ENCODE data around the gene NLRP6. TPM values are rescaled to one million over a fixed set of nuclear protein-coding genes. Genes with fewer than 3 reads are reported as not detected.
"Not testable (repeated sequence)": the region's sequence is repeated elsewhere in the genome, so short reads cannot be mapped to it uniquely, and the experiment has no call there.

NLRP6 gene
- polyA plus RNA-seq, 3 donors, result 0.10 to 0.51 (median 0.24) TPM

GRCh38 chr11:308740-309665 is 30.8 kb downstream of the NLRP6 start:
- DNase-seq; H3K9me3 Mint-ChIP-seq; H3K36me3 ChIP-seq (replicated peaks in 1 of 2; ENCODE audit: control insufficient read depth in 1 of 2, insufficient read depth in 2 of 2, low read length in 2 of 2); H4K20me1 ChIP-seq (ENCODE audit: insufficient read depth, low read length); H3K9me3 ChIP-seq (replicated peaks in 1 of 2; ENCODE audit: control insufficient read depth in 1 of 2, insufficient read depth in 1 of 2, low read length in 2 of 2); H2AFZ ChIP-seq (ENCODE audit: insufficient read depth, low read depth, low read length, poor library complexity, severe bottlenecking): not testable (repeated sequence)
- Histone ChIP-seq H3K79me2 (ENCODE audit: insufficient read depth, low read length) (peaks cover 15% of the 10 kb centered on the region), H3K4me1 (ENCODE audit: control insufficient read depth in 1 of 2, insufficient read depth in 2 of 2, low read length in 2 of 2) (peaks cover 48 to 71% of the 10 kb centered on the region in 2 donors), H3K27ac (ENCODE audit: low read depth in 1 of 2, low read length in 2 of 2) (peak overlapping the region; percentile 41 to 77), H3K9ac (ENCODE audit: insufficient read depth, low read length, poor library complexity, severe bottlenecking) (peak overlapping the region; percentile 57), H3K4me2 (replicated peaks; ENCODE audit: extremely low read depth, low read length, poor library complexity, severe bottlenecking) (peak overlapping the region; percentile 70), H3K4me3 (replicated peaks in 1 of 3; ENCODE audit: low read depth in 2 of 3, low read length in 3 of 3) (peak overlapping the region; percentile 47 to 87 (median 80)), H3K27me3 (ENCODE audit: control insufficient read depth in 2 of 2, insufficient read depth in 2 of 2, low read length in 2 of 2) (peaks cover 4 to 16% of the 10 kb centered on the region in 2 donors)
- Mint-ChIP-seq H3K27me3 (ENCODE audit: low read depth in 3 of 3) (peaks cover 11 to 13% (median 12%) of the 10 kb centered on the region in 3 donors), H3K36me3 (peaks cover 7 to 12% of the 10 kb centered on the region in 2 donors), H3K4me3 (peak overlapping the region; percentile 94 to 99), H3K4me1 (peaks cover 51% of the 10 kb centered on the region), H3K27ac (peak overlapping the region; percentile 50 to 95 (median 91))
- intact Hi-C loops (cut with micrococcal nuclease), result loop anchor here (5.0 to 10.0 kb wide), 3 partner anchors 42 to 57 kb away; no protein-coding TSS in a partner anchor
- WGBS (ENCODE audit: insufficient coverage), result 85% methylated on average over 13 of the region's 24 CpGs

- H3K4me3 ChIP-seq (replicated peaks in 1 of 3; ENCODE audit: low read depth in 2 of 3, low read length in 3 of 3), result peak overlapping the region; percentile 32 to 80 (median 47)
- not testable (repeated sequence) for H3K9me3 Mint-ChIP-seq; DNase-seq; H3K36me3 ChIP-seq (replicated peaks in 1 of 2; ENCODE audit: control insufficient read depth in 1 of 2, insufficient read depth in 2 of 2, low read length in 2 of 2); H4K20me1 ChIP-seq (ENCODE audit: insufficient read depth, low read length); H3K27ac ChIP-seq (ENCODE audit: low read depth in 1 of 2, low read length in 2 of 2); H2AFZ ChIP-seq (ENCODE audit: insufficient read depth, low read depth, low read length, poor library complexity, severe bottlenecking); H3K9me3 ChIP-seq (replicated peaks in 1 of 2; ENCODE audit: control insufficient read depth in 1 of 2, insufficient read depth in 1 of 2, low read length in 2 of 2)
- H3K27me3 ChIP-seq (ENCODE audit: control insufficient read depth in 2 of 2, insufficient read depth in 2 of 2, low read length in 2 of 2), result peaks cover 4 to 19% of the 10 kb centered on the region in 2 donors
- H3K4me1 ChIP-seq (ENCODE audit: control insufficient read depth in 1 of 2, insufficient read depth in 2 of 2, low read length in 2 of 2), result peaks cover 57 to 76% of the 10 kb centered on the region in 2 donors
- intact Hi-C loops (cut with micrococcal nuclease), result loop anchor here (5.0 to 10.0 kb wide), 3 partner anchors 43 to 58 kb away; no protein-coding TSS in a partner anchor
- H3K4me2 ChIP-seq (replicated peaks; ENCODE audit: extremely low read depth, low read length, poor library complexity, severe bottlenecking), result peak overlapping the region; percentile 70
- H3K27ac Mint-ChIP-seq, result peak overlapping the region in 3 of 7 donors; percentile 25 to 92 (median 91)
- peaks cover 7 to 12% of the 10 kb centered on the region in 2 donors for H3K36me3 Mint-ChIP-seq
- 0% methylated on average over 1 of the region's 18 CpGs for WGBS (ENCODE audit: insufficient coverage)
- peaks cover 13 to 23% (median 18%) of the 10 kb centered on the region in 3 donors for H3K27me3 Mint-ChIP-seq (ENCODE audit: low read depth in 3 of 3)
- H3K4me1 Mint-ChIP-seq, result peaks cover 57% of the 10 kb centered on the region
- H3K4me3 Mint-ChIP-seq, result peak overlapping the region; percentile 94 to 99
- peaks cover 15% of the 10 kb centered on the region for H3K79me2 ChIP-seq (ENCODE audit: insufficient read depth, low read length)
- peak overlapping the region; percentile 9 for H3K9ac ChIP-seq (ENCODE audit: insufficient read depth, low read length, poor library complexity, severe bottlenecking)
These were observed 31.9 kb downstream of the NLRP6 start for GRCh38 chr11:309979-310572.

- H3K4me3 ChIP-seq (replicated peaks in 1 of 3; ENCODE audit: low read depth in 2 of 3, low read length in 3 of 3), result peak overlapping the region in 1 of 3 experiments; percentile 34
- peaks cover 15% of the 10 kb centered on the region for H3K79me2 ChIP-seq (ENCODE audit: insufficient read depth, low read length)
- WGBS (ENCODE audit: insufficient coverage), result no CpG with 5 or more reads among the region's 71 CpGs
- DNase-seq; H3K9me3 ChIP-seq (replicated peaks in 1 of 2; ENCODE audit: control insufficient read depth in 1 of 2, insufficient read depth in 1 of 2, low read length in 2 of 2); intact Hi-C loops (cut with micrococcal nuclease); H3K9me3 Mint-ChIP-seq; H3K9ac ChIP-seq (ENCODE audit: insufficient read depth, low read length, poor library complexity, severe bottlenecking); H4K20me1 ChIP-seq (ENCODE audit: insufficient read depth, low read length); H3K27ac ChIP-seq (ENCODE audit: low read depth in 1 of 2, low read length in 2 of 2); H3K36me3 ChIP-seq (replicated peaks in 1 of 2; ENCODE audit: control insufficient read depth in 1 of 2, insufficient read depth in 2 of 2, low read length in 2 of 2); H2AFZ ChIP-seq (ENCODE audit: insufficient read depth, low read depth, low read length, poor library complexity, severe bottlenecking): not testable (repeated sequence)
- H3K27ac Mint-ChIP-seq, result peak overlapping the region in 2 of 7 donors; percentile 42 to 70
- H3K4me1 Mint-ChIP-seq, result peaks cover 57% of the 10 kb centered on the region
- peaks cover 4 to 29% of the 10 kb centered on the region in 2 donors for H3K27me3 ChIP-seq (ENCODE audit: control insufficient read depth in 2 of 2, insufficient read depth in 2 of 2, low read length in 2 of 2)
- H3K4me2 ChIP-seq (replicated peaks; ENCODE audit: extremely low read depth, low read length, poor library complexity, severe bottlenecking), result peak overlapping the region; percentile 27
- H3K36me3 Mint-ChIP-seq, result peaks cover 7 to 12% of the 10 kb centered on the region in 2 donors
- H3K27me3 Mint-ChIP-seq (ENCODE audit: low read depth in 3 of 3), result peaks cover 13 to 28% (median 27%) of the 10 kb centered on the region in 3 donors
- peak overlapping the region; percentile 56 to 80 for H3K4me3 Mint-ChIP-seq
- peaks cover 57 to 79% of the 10 kb centered on the region in 2 donors for H3K4me1 ChIP-seq (ENCODE audit: control insufficient read depth in 1 of 2, insufficient read depth in 2 of 2, low read length in 2 of 2)
These were observed 33.0 kb downstream of the NLRP6 start for GRCh38 chr11:311013-311748.

All from CD14-positive monocyte (primary cell).